ENCODE results near the gene NGB.

- TF ChIP-seq CTCF (conservative IDR thresholded peaks at IDR 0.05) (no peak), ZFX (IDR thresholded peaks at IDR 0.05) (no peak)
Measured at GRCh38 chr14:77259025-77259715, 11.8 kb downstream of the NGB start.
